HG03097 (cell line): Measurements from ENCODE around the gene SUN3.

ENCODE experiments used
- ATAC-seq: cut with Tn5 transposase; IDR thresholded peaks from one replicate; pipeline ENCODE4 v1.9.1; 2021; ENCODE audit not compliant: unreplicated experiment, low FRiP score

SUN3 gene, protein sequence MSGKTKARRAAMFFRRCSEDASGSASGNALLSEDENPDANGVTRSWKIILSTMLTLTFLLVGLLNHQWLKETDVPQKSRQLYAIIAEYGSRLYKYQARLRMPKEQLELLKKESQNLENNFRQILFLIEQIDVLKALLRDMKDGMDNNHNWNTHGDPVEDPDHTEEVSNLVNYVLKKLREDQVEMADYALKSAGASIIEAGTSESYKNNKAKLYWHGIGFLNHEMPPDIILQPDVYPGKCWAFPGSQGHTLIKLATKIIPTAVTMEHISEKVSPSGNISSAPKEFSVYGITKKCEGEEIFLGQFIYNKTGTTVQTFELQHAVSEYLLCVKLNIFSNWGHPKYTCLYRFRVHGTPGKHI

DNA sequence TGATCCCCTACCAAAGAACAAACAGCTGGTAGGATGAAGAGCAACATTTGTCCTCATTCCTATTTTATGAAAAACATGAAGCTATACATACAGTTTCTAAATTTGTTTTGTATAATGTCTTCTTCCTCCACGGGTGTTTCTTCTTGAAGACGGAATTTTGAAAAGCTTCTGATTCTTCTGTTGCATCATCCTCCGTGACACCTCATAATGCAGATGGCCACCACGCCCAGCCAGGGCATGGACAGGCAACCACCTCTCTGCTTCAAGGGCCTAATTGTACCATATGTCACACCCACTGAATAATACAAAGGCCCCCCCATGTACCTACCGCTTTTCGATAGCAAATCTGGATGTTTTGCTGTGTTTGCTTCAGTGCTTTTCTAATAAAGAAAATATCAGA lies at the start of gene SUN3:
SUN3 (minus strand) TSS at position 170 of the 400 bp plus-strand sequence; CDS start at position 1, 169 bp downstream.
- ATAC-seq = no peak

DNA sequence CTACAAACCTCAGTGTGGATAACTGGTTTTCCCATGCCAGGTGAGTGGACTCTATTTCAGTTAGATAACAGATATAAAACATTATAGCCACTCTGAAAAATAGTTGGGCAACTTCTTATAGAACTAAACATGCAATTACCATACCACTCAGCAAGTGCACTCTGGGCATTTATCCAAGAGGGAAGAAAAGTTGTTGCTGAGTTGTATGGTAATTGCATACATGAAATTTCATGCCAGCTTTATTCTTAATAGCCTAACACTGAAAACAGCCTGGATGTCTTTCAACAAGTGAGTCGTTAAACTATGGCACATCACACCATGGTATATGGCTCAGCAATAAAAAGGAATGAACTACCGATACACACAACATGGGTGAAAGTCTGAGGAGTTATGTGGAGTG lies 49.6 kb upstream of the SUN3 start:
- ATAC-seq = no peak

DNA sequence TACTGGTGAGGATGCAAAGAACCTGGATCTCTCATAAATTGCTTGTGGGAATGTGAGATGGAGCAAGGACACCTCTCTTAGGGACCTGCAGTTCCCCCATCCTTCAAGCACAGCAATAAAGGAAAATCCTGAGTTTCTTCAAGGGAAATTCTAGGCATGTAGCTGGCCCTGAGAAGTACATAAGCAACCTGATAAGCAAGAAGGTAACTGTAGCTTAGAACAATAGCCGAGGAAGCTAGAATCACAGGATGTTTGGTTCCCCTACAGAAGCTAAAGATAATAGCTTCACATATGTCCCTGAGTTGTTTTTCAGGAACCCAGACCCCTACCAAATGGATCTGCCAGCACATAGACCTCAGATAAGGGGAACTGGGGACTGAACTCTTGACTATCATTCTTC lies 48.5 kb upstream of the SUN3 start:
- ATAC-seq = no peak

DNA sequence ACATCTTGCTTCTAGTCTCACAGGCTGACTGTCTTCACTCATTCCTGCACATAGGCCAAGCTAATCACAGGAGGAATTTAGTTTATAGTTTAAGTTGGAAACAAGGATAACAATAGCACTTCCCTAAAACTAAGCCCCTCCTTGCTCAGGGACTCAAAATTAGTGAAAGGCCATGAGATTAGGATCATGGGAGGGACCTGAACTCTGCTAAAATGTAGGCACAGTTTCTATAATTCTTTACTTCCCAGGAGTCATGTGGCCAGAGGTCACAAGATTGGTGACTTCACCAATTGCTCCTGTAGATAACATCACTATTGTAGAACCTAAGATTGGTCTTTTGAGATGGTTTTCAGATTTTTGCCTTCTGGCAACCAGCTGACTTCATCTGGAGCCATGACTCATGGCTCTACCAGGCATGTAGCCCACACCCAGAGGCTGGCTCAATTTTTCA lies 45.3 kb upstream of the SUN3 start:
- no peak for ATAC-seq

DNA sequence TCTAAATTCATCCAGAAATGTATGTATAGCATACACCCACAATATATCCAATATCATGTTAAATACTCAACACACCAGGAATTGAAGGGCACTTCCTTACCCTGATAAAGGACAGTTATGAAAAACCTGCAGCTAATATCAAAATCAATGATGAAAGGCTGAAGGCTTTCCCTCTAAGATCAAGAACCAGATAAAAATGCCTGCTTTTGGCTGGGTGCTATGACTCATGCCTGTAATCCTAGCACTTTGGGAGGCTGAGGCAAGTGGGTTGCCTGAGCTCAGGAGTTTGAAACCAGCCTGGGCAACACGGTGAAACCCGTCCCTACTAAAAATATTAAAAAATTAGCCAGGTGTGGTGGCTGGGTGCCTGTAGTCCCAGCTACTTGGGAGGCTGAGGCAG lies 38.6 kb upstream of the SUN3 start:
- ATAC-seq = no peak

DNA sequence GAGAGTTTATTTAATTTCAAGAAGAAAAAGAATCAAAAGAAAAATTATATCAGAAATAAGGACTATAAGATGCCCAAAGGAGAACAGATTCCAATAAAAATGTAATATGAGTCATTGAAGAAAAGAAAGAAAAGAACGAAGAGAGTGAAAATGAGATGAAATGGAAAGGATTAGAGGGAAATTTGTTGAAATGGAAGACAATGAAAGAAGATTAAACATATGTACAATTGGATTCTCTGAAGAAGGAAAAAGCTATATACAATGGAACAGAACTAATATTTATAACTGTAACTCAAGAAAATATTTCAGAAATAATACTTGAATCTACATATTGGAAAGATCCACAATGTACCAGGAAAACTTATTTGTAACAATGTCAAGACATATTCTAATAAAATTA lies 35.1 kb upstream of the SUN3 start:
- no peak for ATAC-seq

DNA sequence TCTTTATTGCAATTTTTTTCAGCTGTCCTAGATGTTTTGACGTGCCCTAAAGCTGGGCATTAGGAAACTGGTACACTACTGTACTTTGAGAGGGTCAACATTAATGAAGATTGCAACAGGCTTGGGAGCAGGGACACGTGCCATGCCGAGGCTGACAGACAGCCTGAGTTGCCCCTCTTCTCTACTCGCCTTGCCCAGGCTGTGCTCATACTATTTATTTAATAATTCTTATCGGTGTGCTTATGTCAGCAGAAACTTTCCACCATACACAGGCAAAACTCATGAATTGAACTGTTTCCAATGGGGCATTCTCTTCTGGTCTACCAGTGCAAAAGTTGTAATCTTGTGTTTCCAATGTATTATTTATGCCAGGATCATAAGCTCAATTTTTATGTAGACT lies 30.8 kb upstream of the SUN3 start:
- ATAC-seq = no peak

DNA sequence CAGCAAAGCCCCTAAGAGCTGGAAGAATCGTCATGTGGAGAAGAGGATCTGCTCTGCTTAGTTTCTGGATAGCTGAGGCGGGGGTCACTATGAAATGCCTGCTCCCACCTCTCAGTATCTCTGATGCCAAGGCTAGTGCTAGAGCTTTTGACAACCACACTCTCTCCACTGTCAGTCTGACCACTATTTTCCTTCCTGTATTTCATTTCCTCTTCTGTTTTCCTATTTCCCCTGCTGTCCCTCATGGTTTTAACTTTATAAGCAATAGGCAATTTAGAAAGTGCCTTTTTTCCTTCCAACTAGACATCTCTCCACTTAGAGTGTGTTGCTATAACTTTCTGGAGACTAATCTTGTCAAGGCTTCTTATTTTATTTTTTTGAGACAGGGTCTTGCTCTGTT lies 30.1 kb upstream of the SUN3 start:
- ATAC-seq = no peak

DNA sequence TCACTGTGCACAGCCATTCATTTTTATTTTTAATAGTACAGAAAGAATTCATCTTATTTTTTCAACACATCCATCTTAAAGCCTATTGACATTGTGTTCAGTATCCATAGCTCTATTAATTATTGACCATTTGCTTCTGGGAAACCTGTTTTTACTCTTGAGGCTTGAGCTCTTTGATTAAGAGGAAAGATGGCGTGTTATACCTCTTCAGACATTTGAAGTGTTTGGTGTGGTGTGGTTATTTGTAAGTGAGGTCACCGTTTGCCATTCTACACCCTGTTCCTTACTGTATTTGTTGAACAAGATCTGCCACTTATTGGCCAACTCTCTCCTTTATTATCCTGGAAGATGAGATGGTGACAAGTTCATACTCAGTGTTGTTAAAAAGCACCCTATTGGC lies 24.8 kb upstream of the SUN3 start:
- no peak for ATAC-seq

DNA sequence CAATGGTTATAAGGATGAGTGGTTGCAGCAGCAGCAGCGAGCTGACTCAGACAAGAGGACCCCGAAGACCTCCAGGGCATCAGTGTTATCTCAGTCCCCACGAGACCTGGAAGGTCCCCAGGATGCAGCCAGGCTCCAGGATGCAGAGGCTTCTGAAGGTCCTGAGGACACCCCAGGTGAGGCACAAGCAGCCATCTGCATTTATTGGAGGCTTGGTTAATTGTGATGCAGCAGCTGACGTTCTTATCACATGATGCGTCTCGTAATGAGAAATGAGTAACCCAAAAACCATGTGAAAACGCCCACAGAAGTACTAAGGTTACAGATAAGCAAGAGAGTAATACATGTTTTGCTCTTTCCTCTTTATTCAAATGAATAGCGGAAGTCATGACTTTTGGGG lies 23.8 kb upstream of the SUN3 start:
- no peak for ATAC-seq

DNA sequence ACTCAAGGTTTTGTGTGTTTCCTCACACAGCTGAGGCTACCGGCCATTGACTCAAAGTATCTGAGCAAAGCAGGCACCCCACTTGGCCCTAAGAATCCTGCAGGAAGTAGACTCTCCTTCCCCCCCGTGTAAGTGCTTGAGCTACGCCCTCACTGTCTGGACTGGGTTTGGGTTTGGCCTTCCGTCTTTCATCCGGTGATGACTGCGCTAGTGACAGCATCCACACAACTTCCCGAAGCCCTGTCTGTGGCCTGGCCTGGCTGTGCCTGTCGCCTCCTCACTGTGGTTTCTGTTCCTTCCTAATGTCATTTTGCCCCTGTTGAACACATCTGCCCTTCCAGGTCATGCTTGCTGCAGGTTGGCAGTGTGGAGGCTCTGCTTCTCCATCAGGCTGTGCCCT lies 20.9 kb upstream of the SUN3 start:
- no peak for ATAC-seq

DNA sequence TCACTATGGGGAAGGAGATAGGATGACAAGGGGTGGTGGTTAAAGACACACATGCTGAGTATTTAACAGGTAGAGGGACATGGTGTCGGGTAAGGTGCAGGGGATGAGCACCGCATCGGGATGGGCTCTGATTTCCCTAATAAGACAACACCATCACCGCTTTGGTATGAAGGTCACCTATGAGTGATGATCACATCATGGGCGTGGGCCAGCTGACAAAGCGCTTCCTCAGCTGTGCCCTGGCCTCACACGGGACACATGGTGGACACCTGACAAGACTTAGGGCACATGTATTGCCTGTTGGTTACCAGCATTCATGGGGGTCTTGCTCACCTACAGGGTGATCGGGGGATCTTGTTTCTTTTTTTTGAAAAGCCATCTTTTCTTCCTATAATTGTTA lies 19.2 kb upstream of the SUN3 start:
- no peak for ATAC-seq

DNA sequence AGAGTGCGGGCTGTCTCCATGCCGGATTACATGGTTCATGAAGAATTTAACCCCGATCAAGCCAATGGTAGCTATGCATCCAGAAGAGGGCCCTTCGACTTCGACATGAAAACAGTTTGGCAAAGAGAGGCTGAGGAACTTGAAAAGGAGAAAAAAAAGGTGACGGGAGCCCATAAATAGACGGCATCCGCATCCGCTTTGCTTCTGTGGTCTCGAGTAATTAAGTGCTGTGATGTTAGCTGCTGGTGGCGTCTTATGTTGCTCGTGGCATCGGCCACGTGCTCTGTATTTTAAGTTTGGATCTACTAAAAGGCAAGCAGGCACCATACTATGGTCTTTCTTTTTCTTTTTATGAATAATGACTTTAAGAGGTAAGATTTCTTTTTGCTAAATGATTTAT lies 17.6 kb upstream of the SUN3 start:
- no peak for ATAC-seq

DNA sequence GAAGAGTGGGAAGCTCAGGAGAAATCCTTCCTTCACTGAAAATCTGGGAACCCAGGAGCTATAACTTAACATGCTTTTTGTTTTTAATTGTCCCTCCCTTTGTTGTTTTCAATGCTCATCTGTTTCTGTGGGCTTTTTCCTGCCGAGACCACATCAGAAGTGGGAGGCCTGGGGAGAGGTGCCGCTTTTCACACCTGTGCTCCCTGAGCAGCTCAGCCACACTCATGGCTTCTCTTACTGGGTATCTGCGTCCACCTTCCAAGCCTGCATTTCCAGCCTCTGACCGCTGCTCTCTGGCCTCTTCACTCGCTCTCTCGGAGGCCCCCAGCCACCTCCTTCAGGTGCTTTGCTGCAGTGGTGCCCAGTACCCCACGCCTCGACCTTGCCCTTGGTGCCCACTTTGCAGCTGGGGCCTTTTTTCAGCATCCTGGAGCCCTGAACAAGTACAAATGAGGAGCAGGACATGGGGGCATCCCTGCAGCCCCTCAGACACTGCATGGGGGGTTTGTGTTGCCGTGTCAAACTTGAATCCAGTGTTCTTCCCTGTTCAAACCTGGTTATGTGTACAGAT lies 16.4 kb upstream of the SUN3 start:
- ATAC-seq = no peak

DNA sequence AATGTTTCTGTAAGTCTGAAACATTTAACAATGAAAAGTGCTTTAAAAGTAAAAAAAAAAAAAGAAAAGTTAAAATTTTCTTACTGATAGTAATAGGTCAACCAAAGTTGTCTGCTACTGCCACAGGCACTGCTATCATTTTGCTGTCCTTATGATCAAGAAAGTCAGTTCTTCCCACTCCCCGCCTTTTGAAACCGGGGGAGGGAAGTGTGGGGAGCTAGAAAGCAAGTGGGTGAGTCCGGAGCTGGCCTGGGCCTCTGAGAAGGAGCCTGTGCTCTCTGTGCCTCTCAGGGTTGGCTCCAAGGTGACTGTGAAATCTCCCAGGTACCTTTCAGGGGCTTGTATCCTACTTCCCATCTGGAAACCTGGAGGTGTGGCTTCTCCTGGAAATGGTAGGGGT lies 13.7 kb upstream of the SUN3 start:
- ATAC-seq = no peak

DNA sequence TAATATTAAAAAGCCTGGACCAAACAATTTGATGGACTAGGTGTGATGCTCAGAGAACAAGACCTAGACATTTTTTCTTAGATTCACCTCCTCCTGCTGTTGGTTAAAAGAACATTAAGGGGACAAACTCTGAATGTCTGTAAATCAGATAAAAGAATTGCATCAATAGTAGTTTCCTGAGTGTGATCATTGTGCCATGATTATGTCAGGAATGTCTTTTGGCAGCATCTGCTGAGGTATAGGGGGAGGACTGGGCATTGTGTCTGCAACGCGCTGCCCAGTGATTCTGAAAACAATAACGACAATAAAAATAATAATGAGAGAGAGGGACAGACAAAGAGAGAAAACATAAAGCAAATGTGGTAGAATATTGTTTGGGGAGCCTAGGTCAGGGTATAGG lies 13.3 kb upstream of the SUN3 start:
- ATAC-seq = no peak

DNA sequence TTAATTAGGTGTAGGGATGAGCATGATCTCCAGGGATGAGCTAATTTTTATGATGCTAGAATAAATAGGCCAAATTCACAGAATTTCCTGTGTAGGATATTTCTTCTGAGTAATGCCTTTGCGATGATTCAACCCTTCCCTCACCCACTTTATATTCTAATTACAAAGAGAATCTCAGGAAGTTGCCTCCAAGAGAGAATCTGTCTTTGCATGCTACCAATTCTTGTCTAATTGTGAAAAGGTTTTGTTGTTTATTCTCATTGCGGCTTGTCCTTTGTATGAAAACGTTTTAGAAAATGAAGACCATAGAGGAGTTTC lies 12.7 kb upstream of the SUN3 start:
- no peak for ATAC-seq

DNA sequence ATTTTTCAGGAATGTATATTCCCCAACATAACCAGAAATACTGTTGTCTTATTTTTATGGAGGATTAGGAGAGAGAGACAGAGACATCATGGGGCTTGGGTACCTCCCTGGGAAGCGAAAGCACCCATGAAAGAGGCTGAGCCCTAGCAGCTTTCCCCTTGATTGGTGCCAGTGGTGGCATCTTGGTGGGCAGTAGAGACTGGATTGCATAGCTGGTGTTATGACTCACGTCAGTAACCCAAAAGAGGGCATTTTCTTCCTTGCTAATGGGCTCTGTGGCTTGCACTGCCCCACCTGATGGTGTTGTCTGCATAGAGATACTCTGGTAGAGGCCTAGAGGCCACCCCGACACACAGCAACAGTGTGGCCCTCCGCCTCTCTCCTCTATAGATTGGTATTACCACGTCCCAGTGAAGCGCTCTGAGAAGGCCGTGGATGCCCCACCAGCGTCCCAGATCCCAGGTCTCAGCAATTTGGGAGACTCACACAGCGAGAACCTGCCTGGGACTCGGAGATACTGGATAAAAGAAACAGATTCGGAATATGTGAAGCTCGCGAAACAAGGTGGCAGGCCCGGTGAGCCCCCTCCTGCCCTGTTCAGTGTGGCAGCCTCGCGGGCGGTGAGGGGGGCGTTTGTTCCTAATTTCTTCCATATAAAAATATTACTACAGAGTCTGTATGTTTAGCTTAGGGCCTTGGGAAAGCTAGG lies 12.2 kb upstream of the SUN3 start:
- no peak for ATAC-seq

DNA sequence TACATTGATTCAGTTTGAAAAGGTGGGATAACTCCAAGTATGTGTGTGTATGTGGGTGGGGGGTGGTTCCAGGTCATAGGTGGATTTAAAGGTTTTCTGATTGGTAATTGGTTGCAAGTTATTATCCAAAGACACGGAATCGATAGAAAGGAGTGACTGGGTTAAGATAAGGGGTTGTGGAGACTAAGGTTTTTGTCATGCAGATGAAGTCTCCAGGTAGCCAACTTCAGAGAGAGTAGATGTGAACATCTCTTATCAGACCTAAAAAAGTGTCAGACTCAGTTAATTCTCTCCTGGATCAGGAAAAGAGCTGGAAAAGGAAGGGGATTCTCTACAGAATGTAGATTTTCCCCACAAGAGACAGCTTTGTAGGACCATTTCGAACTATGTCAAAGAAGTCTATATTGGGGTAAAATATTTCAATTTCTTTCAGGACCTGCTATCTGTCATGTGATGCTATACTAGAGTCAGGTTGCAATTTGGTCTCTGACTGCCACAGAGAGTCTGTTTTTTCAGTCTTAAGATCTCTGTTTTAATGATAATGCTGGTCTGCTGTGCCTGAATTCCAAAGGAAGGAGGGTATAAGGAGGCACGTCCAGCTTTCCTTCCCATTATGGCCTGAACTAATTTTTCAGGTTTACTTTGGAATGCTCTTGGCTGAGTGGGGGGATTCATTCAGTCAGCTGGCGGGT lies 10.1 kb upstream of the SUN3 start:
- ATAC-seq = no peak

DNA sequence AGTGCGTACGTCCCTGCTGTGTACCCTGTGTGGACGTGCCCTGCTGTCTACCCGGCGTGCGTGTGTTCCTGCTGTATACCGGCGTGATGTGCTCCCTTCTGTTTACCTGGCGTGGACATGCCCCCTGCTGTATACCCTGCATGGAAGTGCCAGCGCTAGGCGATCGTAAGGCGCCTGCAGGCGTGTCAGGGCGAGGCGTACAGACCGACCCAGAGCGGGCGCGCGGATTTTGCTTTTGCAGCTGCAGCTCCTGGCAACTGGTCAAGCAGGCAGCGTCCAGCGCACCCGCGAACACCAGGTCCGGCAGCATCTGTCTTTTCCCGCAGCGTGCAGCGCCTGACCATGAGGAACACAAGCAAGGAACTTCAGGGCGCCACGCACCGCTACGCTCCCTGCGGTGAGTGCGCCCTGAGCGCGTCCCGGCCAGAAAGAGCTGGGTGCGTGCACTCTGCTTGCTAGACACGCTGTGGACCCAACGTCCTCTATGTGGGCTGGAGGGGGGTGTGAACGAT lies 7.1 kb upstream of the SUN3 start:
- ATAC-seq = no peak

DNA sequence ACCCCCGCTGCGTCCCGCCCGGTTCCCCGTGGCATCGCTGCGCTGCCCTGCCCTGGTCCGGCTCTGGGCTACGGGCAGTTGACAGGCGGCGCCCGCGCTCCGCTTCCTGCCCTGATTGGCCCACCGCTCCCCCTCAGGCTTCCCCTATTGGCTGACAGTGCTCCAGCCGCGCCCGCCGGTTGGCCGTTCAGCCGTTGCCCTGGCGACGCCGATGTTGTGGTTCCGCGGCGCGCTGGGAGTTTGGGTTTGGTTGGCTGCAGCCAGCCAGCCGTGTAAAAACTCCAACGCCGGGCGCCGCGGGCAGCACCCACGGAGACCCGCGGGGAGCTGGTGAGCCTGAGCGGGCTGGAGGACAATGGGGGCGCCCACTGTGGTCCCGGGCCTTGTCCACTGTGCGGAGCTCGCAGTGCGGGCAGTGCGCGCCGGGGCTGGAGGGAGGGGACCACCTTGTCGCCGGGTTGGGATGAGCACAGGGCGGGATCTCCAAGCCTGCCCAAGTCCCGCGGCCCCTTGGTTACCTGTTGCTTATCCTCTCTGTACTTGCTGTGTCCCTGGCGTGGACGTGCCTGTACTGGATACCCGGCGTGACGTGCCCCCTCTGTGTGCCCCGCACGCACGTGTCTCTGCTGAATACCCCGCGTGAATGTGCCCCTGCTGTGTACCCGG lies 6.5 kb upstream of the SUN3 start, which contains the start of gene C7orf57:
C7orf57 (plus strand) TSS at position 243 of the 666 bp plus-strand sequence. CDS start 766 bp downstream, outside the sequence.
- peak; percentile 99 for ATAC-seq
